ENCODE measurements around the gene CAVIN1.

The CAVIN1 gene

GRCh38 chr17:42429726-42430447, 6.8 kb upstream of the CAVIN1 start:
- no peak for DNase-seq

- DNase-seq: peak; percentile 80 to 82 (median 80)
Measured at GRCh38 chr17:42428141-42428944, 5.3 kb upstream of the CAVIN1 start.

- peak in 1 of 3 donors; percentile 25 for DNase-seq
Measured at GRCh38 chr17:42424991-42425610, 2.0 kb upstream of the CAVIN1 start.

GRCh38 chr17:42423766-42424165, 710 bp upstream of the CAVIN1 start:
- DNase-seq: no peak

- no peak for DNase-seq
Measured at GRCh38 chr17:42422412-42422957, 571 bp downstream of the CAVIN1 start.

- DNase-seq: peak; percentile 45 to 72 (median 54)
Measured at GRCh38 chr17:42421507-42422338, 1.3 kb downstream of the CAVIN1 start.

- DNase-seq: no peak
Measured at GRCh38 chr17:42421136-42421506, 1.9 kb downstream of the CAVIN1 start.

GRCh38 chr17:42417981-42418380, 5.1 kb downstream of the CAVIN1 start:
- peak; percentile 62 to 84 (median 81) for DNase-seq

GRCh38 chr17:42414704-42415409, 8.2 kb downstream of the CAVIN1 start:
- DNase-seq: peak in 1 of 3 donors; percentile 37

GRCh38 chr17:42413464-42414040, 9.5 kb downstream of the CAVIN1 start:
- DNase-seq: no peak

GRCh38 chr17:42411905-42412679, 11.0 kb downstream of the CAVIN1 start:
- no peak for DNase-seq

GRCh38 chr17:42411361-42411760, 11.7 kb downstream of the CAVIN1 start:
- no peak for DNase-seq

GRCh38 chr17:42410319-42410685, 12.8 kb downstream of the CAVIN1 start:
- DNase-seq: no peak

- peak; percentile 47 to 61 (median 61) for DNase-seq
Measured at GRCh38 chr17:42409523-42410318, 13.3 kb downstream of the CAVIN1 start.

- no peak for DNase-seq
Measured at GRCh38 chr17:42408061-42408460, 15.0 kb downstream of the CAVIN1 start.

- DNase-seq: no peak
Measured at GRCh38 chr17:42407289-42407836, 15.7 kb downstream of the CAVIN1 start.

GRCh38 chr17:42406615-42407288, 16.3 kb downstream of the CAVIN1 start:
- peak; percentile 51 to 63 (median 56) for DNase-seq

GRCh38 chr17:42405963-42406495, 17.0 kb downstream of the CAVIN1 start:
- peak; percentile 81 to 89 (median 86) for DNase-seq

- DNase-seq: no peak
Measured at GRCh38 chr17:42405076-42405475, 18.0 kb downstream of the CAVIN1 start.

Data from suppressor macrophage treated with lipopolysaccharide for 1 hour (primary cell).